GM18499 (cell line): ENCODE results near the gene DLG4.
A peak's percentile ranks its signal among the peaks of the same experiment; 100 is the strongest.
"Not testable (repeated sequence)": the region's sequence is repeated elsewhere in the genome, so short reads cannot be mapped to it uniquely, and the experiment has no call there.

ENCODE experiments used
- ATAC-seq: cut with Tn5 transposase; IDR thresholded peaks from one replicate; pipeline ENCODE4 v1.9.1; 2021; ENCODE audit warnings: moderate number of reproducible peaks; ENCODE audit not compliant: insufficient read depth, unreplicated experiment

The DLG4 gene

GRCh38 chr17:7250695-7251627, 31.3 kb upstream of the DLG4 start:
- ATAC-seq, result no peak

GRCh38 chr17:7249830-7250229, 30.2 kb upstream of the DLG4 start:
- ATAC-seq, result no peak

- no peak for ATAC-seq
These were observed 29.6 kb upstream of the DLG4 start for GRCh38 chr17:7249214-7249613.

GRCh38 chr17:7248796-7249195, 29.2 kb upstream of the DLG4 start:
- ATAC-seq, result no peak

GRCh38 chr17:7246779-7247178, 27.1 kb upstream of the DLG4 start:
- ATAC-seq, result no peak

GRCh38 chr17:7243838-7244237, 24.2 kb upstream of the DLG4 start:
- not testable (repeated sequence) for ATAC-seq

- no peak for ATAC-seq
These were observed 23.8 kb upstream of the DLG4 start for GRCh38 chr17:7243453-7243729.

GRCh38 chr17:7242717-7243452, 23.2 kb upstream of the DLG4 start:
- no peak for ATAC-seq

GRCh38 chr17:7241783-7242716, 22.4 kb upstream of the DLG4 start, which contains the start of gene GABARAP:
TSS of gene GABARAP (minus strand) at chr17:7242449. CDS start at chr17:7242330, 119 bp downstream.
- ATAC-seq, result no peak

- no peak for ATAC-seq
These were observed 21.6 kb upstream of the DLG4 start for GRCh38 chr17:7241090-7241733.

GRCh38 chr17:7240375-7240774, 20.7 kb upstream of the DLG4 start:
- no peak for ATAC-seq

- peak; percentile 32 for ATAC-seq
These were observed 19.7 kb upstream of the DLG4 start, which contains the start of gene PHF23 for GRCh38 chr17:7239091-7240027. TSS of gene PHF23 (minus strand) at chr17:7239457. CDS start at chr17:7239279, 178 bp downstream.

GRCh38 chr17:7238420-7239090, 18.9 kb upstream of the DLG4 start:
- no peak for ATAC-seq

GRCh38 chr17:7237761-7238419, 18.3 kb upstream of the DLG4 start:
- ATAC-seq, result no peak

GRCh38 chr17:7237266-7237760, 17.7 kb upstream of the DLG4 start:
- ATAC-seq, result no peak

GRCh38 chr17:7236808-7237207, 17.2 kb upstream of the DLG4 start:
- ATAC-seq, result no peak
